ENCODE results near the gene SPDYE3.
"Not testable (repeated sequence)": the region's sequence is repeated elsewhere in the genome, so short reads cannot be mapped to it uniquely, and the experiment has no call there.

SPDYE3 gene

DNA sequence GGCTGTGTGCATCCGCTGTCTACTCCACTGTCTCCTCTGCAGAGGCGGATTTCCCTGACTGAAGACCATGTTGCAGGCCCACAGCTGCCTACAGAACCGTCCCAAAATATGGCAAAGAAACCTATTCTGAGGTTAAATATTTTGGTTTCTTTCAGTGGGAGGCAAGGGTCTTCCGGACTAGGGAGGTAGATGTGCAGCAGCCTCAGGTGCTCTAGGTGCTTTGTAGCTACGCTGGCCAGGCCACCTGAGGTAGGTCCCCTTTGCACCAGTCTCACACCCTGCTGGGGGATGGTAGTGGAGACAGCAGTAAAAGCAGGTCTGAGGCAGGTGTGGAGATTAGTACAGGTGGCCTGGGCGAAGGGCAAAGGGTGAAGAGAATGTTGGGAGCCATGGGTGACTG is 42.3 kb downstream of the SPDYE3 start:
- DNase-seq (ENCODE audit: low spot score): no peak

DNA sequence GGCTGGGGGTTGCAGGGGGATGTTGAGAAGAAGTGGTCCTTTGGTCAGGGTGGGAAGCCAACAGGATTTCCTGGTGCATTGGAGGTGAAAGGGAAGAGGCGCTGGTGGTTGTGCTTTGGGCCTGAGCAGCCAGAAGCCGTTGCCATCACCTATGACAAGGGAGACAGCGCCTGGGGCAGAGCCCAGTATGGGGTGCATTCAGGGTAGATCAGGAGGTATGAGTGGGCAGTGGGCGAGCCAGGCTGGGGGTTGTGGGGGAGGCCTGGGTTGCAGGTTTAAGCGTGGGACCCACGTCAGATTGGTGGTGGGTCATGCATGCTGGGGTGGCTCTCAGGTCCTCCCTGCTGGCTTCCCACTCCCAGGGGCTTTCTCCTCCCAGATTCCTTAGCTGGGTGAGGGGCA is 44.2 kb downstream of the SPDYE3 start:
- DNase-seq (ENCODE audit: low spot score): no peak

DNA sequence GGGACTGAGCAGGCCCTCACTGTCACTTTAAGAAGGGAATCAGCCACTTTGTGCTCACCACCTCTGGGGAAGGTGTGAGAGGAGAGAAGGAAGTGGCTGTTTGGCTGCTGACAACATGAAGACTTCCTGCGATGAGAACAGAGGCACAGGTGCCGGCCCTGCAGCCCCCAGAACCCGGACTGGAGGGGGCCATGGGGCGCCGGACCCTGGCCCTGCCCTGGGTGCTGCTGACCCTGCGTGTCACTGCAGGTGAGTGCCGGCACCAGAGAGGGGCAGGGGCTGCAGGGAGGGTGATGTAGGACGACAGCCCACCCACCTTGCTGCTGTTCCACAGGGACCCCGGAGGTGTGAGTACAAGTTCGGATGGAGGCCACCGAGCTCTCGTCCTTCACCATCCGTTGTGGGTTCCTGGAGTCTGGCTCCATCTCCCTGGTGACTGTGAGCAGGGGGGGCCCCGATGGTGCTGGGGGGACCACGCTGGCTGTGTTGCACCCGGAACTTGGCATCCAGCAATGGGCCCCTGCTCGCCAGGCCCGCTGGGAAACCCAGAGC is 44.8 kb downstream of the SPDYE3 start:
- not testable (repeated sequence) for DNase-seq (ENCODE audit: low spot score)

DNA sequence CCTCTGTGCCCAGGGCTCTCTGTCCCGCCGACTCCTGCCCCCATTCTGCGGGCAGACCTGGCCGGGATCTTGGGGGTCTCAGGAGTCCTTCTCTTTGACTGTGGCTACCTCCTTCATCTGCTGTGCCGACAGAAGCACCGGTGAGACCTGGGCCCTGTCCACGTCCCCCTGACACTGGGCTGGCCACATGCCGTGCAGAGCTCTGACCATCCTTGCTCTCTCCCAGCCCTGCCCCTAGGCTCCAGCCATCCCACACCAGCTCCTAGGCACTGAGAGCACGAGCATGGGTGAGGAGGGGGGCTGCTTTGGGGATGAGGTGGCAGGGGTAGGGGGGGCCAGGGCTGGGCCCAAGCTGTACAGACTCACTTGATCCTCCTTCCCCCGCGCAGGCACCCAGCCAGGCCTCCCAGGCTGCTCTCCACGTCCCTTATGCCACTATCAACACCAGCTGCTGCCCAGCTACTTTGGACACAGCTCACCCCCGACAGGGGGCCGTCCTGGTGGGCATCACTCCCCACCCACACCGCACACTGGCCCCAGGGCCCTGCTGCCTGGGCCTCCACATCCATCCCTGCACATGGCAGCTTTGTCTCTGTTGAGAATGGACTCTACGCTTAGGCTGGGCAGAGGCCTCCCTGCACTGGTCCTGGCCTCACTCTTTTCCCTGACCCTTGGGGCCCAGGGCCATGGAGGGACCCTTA is 45.6 kb downstream of the SPDYE3 start:
- no peak for DNase-seq (ENCODE audit: low spot score)

DNA sequence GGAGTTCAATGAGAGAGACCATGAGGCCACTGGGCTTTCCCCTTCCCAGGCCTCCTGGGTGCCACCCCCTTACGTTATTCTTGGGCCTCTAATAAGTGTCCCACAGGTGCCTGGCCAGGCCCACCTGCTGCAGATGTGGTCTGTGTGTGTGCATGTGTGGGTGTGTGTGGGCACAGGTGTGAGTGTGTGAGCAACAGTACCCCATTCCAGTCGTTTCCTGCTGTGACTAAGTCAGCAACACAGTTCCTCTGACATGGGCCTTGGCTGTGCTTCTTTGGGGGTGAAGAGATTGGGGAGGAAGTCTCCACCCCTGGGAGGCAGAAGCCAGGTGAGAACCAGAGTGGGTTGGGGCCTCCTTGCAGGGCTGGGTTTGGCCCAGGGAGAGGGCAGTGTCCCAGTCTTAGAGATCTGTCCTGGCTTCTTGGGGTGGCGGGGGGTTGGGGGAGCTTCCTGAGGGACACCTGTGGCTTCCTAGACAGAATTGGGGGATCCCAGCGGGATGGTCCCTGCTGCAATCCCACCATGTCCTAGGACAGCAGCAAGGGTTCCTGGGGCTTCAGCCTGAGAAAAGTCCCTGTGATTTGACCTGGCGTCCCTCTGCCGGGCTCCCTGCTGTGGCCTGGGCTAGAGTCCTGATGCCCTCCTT is 46.3 kb downstream of the SPDYE3 start:
- no peak for DNase-seq (ENCODE audit: low spot score)

DNA sequence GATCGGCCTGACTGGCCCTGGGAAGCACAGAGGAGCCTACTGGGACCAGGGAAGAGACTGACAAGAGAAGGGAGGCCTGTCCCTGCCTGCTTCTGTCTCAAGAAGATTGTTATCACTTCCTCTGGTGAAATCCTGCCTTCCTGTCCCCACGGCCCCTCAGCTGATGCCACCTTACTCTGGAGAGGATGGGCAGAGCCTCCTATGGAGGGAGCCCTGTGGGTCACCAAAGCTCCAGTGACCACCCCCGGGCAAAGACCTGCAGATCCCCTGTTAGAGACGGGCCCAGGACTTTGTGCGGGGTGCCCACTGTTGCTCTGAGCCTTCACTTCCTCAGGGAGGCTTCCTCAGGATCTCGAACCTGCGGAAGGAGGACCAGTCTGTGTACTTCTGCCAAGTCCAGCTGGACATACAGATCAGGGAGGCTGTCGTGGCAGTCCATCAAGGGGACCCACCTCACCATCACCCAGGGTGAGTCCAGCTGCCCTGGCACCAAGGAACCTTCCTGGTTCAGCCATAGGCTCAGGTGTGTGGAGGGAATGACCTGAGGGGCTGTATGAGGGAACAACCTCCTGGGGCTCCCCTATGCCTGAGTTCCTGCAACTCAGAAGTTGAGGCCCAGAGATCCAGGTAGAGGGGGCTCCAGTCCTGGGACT is 49.0 kb downstream of the SPDYE3 start:
- no peak for DNase-seq (ENCODE audit: low spot score)

DNA sequence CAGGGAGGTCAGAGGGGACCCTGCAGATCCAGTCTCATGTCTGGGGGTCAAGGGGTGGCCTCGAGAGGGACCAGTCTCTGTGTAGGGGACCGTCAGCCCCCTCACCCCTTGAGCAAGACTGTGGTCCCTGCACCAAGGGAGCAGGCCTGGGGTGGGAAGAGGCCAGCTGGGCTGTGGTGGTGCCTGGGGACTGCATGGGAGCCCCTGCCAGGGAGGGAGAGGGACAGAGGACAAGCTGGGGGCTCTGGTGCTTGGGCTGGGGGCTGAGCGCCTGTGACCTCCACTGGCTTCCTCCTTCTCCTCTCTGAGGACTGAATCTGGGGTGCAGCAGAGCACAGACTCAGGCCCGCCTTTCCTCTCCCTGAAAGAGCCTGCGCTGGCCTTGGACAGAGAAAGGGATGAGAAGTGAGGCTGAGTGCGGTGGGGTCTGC is 49.6 kb downstream of the SPDYE3 start:
- DNase-seq (ENCODE audit: low spot score): no peak

DNA sequence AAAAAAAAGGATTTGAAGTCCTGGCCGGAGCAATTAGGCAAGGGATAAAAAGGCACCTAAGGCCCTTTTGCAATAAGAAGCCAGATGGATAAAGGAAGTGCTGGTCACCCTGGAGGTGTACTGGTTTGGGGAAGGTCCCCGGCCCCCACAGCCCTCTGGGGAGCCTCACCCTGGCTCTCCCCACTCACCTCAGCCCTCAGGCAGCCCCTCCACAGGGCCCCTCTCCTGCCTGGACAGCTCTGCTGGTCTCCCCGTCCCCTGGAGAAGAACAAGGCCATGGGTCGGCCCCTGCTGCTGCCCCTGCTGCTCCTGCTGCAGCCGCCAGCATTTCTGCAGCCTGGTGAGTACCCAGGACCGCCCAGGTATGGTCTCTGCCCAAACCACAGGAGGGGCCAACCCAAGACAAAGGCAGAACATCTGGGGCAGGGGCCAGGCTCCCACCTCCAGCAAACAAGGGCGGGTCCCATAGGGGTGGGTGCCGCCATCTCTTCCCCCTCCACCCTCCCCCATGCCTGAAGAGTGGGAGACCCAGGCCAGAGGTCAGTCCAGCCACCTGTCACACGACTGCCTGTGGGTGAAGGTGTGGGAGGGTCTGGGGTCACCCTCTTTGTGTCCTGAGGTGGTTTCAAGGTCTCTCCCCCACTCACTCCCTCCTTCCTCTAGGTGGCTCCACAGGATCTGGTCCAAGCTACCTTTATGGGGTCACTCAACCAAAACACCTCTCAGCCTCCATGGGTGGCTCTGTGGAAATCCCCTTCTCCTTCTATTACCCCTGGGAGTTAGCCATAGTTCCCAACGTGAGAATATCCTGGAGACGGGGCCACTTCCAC is 50.7 kb downstream of the SPDYE3 start, which contains the start of gene PILRB:
TSS of gene PILRB (plus strand) at position 91 of the 830 bp plus-strand sequence. CDS start at position 277, 186 bp downstream.
- DNase-seq (ENCODE audit: low spot score): no peak

DNA sequence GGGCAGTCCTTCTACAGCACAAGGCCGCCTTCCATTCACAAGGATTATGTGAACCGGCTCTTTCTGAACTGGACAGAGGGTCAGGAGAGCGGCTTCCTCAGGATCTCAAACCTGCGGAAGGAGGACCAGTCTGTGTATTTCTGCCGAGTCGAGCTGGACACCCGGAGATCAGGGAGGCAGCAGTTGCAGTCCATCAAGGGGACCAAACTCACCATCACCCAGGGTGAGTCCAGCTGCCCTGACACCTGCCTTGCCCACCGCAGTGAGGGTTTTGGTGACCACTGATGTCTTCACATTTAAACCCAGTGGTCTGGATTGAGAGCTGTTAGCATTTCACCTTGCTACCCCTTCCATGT is 51.3 kb downstream of the SPDYE3 start:
- no peak for DNase-seq (ENCODE audit: low spot score)

DNA sequence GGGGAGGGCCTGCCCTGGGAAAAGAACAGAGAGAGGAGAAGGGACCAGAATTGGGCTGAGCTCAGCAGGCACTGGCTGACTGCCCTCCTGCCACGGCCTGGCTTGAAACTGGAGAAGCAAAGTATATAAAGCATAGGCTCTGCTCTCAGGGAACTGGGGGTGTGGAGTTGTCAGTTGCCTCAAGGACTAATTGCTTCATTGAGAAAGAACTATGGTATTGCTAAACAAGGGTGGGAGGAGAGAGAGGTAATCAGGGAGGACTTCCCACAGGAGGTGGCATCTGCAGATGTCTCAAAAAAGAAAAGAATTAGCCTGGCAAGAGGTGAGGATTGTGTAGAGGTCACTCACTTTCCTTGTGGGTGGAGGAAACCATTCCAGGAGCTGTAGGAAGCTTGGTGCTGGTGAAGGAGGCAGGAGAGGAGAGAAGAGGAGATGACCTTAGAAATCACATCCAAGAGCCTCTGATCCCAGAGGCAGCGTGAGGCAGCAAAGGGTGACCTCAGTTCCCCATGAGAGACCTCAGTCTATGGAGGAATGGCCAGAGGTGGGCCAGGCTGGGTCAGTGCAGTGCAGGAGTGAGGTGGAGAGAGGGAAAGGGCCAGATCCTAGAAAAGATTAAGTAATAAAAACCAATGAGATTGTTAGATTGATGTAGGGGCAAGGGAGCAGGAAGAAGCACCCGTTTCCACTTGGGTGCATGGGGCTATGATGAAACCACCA is 52.8 kb downstream of the SPDYE3 start:
- no peak for DNase-seq (ENCODE audit: low spot score)

DNA sequence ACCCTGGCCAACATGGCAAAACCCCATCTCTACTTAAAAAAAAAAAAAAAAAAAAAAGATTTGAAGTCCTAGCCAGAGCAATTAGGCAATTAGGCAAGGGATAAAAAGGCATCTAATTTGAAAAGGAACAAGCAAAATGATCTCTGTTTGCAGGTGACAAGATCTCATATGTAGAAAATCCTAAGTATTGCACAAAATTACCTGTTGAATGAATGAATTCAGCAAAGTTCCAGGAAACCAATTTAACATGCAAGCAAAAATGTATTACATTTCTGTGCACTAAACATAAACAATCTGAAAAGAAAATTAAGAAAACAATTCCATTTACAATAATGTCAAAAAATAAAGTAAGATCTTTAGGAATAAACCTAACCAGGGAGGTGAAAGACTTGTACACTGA is 55.6 kb downstream of the SPDYE3 start:
- no peak for DNase-seq (ENCODE audit: low spot score)

DNA sequence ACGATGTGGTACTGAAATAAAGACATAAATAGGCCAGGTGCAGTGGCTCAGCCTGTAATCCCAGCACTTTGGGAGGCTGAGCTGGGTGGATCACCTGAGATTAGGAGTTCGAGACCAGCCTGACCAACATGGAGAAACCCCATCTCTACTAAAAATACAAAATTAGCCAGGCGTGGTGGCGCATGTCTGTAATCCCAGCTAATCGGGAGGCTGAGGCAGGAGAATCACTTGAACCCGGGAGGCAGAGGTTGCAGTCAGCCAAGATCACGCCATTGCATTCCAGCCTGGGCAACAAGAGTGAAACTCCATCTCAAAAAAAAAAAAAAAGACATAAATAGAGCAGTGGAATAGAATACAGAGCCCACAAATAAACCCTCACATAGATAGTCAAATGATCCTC is 56.3 kb downstream of the SPDYE3 start:
- not testable (repeated sequence) for DNase-seq (ENCODE audit: low spot score)

DNA sequence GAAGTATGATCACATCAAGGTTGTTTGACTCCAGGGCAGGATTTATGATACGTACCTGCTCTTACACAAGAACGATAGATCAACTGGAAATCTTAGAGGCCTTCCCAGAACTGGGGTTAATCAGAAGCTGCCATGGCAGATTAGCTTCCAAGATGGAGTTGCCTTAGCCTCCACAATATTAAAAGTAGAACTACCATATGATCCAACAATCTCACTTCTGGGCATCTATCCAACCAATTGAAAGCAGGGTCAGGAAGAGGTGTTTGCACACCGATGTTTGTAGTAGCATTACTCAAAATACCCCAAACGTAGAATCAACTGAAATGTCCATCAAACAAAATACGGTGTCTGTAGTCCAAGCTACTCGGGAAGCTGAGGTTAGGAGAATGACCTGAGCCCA is 57.0 kb downstream of the SPDYE3 start:
- DNase-seq (ENCODE audit: low spot score): no peak

DNA sequence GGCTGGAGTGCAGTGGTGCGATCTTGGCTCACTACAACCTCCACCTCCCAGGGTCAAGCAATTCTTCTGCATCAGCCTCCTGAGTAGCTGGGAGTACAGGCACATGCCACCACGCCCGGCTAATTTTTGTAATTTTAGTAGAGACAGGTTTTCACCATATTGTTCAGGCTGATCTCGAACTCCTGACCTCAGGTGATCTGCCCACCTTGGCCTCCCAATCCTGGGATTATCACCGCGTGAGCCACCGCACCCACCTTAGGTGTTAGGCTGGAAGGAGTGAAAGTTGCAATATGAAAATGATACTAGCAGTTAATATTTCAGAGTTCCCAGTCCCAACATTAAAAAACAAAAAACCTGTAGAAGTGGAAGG is 58.5 kb downstream of the SPDYE3 start:
- DNase-seq (ENCODE audit: low spot score): not testable (repeated sequence)

DNA sequence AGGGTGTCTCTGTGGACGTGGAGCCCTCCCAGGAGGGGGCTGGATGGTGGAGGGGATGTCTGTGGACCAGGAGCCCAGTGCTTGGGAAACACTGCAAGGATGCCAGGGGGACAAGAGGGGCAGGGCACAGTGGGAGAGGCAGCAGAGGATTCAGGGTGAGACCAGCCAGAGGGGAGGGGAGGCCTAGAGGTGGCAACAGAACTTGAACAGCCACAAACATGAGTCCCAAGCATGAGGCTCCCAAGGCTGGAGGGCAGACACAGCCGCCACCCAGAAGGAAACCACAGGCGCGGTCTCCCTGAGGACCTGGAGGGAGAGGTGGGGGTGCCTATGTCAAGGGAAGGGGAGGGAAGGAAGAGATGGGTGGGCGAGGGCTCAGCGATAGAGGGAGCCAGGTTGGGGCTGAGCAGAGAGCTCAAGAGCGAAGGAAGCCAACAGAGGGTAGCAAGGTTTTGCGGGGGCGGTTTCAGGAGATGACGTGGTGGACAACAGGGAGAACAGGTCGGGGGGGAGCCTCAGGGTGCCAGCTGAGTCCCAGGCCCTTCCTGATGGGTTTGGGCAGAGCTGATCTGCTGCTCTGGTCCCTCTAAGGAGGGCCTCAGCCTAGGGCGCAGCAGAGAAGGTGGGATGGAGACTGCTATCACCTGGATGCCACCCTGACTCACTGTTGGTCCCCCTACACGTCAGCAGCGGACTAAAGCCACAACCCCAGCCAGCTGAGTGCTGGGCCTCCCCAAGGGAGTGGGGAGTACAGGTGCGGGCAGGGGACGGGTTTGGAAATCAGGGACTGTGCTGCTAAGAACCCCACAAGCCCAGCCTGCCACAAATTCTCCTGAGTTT is 59.1 kb downstream of the SPDYE3 start:
- DNase-seq (ENCODE audit: low spot score): no peak

DNA sequence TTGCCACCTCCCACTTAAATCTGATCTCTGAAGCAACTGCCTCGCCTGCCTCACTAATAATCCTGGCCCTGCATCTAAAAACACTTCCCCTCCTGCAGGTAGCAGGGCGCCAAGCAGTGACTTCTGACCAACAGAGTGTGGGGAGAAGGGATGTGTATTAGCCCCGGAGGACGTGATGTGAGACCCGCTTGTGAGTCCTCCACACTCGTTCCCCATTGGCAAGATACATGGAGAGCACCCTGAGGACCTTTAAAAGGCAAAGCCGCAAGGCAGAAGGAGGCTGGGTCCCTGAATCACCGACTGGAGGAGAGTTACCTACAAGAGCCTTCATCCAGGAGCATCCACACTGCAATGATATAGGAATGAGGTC is 59.7 kb downstream of the SPDYE3 start:
- DNase-seq (ENCODE audit: low spot score): no peak

DNA sequence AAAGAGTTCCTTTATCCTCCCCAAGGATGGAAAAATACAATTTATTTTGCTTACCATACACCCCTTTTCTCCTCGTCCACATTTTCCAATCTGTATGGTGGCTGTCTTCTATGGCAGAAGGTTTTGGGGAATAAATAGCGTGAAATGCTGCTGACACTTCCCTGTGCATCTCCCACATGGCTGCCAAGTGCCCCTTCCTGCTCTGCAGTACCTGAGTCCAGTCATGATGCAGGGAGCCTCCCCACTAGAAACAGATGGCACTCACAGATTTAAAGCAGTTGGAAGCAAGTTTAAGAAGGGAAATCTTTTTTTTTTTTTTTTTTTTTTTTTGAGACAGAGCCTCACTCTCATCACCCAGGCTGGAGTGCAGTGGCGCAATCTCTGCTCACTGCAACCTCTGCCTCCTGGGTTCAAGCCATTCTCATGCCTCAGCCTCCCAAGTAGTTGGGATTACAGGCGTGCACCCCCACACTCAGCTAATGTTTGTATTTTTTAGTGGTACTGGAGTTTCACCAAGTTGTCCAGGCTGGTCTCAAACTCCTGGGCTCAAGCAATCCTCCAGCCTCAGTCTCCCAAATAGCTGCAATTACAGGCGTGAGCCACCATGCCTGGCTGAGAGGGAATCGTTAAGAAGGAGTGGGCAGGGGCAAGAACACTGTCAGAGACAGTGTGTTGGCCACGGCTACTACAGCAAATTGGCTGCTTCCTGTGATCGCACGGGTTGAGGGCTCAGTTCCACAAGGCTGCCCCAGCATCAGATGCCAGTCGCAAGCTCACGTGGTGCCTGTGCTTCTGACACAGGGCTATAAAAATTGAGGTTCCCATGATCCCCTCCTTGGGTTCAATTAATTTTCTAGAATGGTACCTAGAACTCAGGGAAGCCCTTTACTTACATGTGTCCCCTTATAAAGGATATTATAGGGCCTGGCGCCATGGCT is 60.4 kb downstream of the SPDYE3 start:
- DNase-seq (ENCODE audit: low spot score): no peak

DNA sequence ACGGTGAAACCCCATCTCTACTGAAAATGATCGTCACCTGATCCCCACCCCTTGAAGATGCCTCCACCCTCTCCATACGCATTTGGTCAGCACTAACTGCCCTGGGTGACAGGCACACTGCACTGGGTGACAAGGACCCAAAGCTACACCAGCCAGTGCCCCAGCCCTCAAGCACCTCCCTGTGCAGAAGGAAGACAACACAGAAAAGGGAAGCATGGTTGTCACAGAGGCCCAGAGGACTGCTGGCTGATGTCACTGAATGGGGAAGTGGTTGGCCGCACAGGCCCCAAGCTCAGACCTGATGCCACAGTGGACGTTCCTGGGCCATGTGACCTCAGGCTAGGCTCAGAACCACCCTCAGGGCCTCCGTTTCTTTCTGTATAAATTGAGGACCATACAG is 61.6 kb downstream of the SPDYE3 start:
- no peak for DNase-seq (ENCODE audit: low spot score)

DNA sequence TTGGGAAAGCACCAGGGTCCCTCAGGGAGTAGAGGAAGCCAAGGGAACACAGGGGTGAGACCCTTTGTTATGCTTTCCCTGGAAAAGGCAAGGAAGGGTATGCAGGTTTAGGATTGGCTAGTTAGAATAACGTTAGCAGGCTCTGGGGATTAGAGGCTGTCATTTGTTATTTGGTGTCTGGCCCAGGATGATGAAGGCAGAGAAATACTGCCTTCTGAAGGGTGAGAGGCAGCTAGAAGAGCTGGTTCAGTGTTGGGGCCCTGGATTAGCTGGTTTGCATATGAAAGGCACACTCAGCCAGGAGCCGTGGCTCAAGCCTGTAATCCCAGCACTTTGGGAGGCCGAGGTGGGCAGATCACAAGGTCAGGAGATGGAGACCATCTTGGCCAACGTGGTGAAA is 62.8 kb downstream of the SPDYE3 start:
- peak; percentile 43 for DNase-seq (ENCODE audit: low spot score)

DNA sequence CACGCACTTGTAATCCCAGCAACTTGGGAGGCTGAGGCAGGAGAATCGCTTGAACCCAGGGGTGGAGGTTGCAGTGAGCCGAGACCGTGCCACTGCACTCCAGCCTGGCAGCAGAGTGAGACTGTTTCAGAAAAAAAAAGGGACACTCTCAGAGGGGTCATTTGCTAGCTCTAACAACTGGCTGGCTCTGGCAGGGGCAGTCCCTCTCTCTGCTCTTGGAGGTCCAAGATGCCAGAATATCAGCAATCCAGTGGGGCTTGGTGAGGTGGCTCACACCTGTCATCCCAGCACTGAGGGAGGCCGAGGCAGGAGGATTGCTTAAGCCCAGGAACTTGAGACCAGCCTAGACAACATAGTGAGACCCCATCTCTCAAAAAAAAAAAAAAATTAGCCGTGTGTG is 63.2 kb downstream of the SPDYE3 start:
- DNase-seq (ENCODE audit: low spot score): no peak

All from iPS-NIHi11 (cell line).